RWPE1 (cell line): ENCODE data around the gene DLGAP1.
A peak's percentile ranks its signal among the peaks of the same experiment; 100 is the strongest.

Experiments used
- CTCF ChIA-PET: fragments of 350-600 bp; sonication (Branson Sonifier 250); formaldehyde crosslinking; extraction: SDS; loops from one replicate; lab custom pipeline; 2021; lab: Yijun Ruan, JAX
- POLR2A ChIA-PET: fragments of 400-600 bp; formaldehyde crosslinking; extraction: SDS; loops from one replicate; lab custom pipeline; 2020; ENCODE audit warnings: antibody characterized with exemption; ENCODE audit not compliant: low non-redundant PET; lab: Yijun Ruan, JAX
- DNase-seq: peaks from one replicate; pipeline ENCODE4 v3.0.0; 2012; ENCODE audit warnings: low spot score
- H3K27ac ChIP-seq: fragments of 450-650 bp; 2 replicates; pipeline ENCODE4 v1.5.1; 2017
- CTCF ChIP-seq: fragments of 450-650 bp; conservative IDR thresholded peaks from 2 replicates; pipeline ENCODE4 v1.5.1; 2017; ENCODE audit warnings: low read depth, mild to moderate bottlenecking

The DLGAP1 gene

GRCh38 chr18:3689091-3689490 is 766.0 kb downstream of the DLGAP1 start:
- no peak for TF ChIP-seq CTCF
- DNase-seq = no peak
- ChIA-PET POLR2A (no interaction called here), CTCF (interaction anchor here (0.6 kb wide), 1 partner anchor 154 kb away, joined by 3 read pairs; no protein-coding TSS in a partner anchor)
- no peak overlapping the region for H3K27ac ChIP-seq

- POLR2A ChIA-PET = no interaction called here
Measured at GRCh38 chr18:3688690-3689089, 766.4 kb downstream of the DLGAP1 start.

GRCh38 chr18:3683483-3683882 is 771.6 kb downstream of the DLGAP1 start:
- ChIA-PET CTCF (interaction anchor here (0.6 kb wide), 1 partner anchor 1225 kb away, joined by 3 read pairs; no protein-coding TSS in a partner anchor), POLR2A (no interaction called here)
- DNase-seq = no peak
- H3K27ac ChIP-seq = no peak overlapping the region
- TF ChIP-seq CTCF = no peak

More at GRCh38 chr18:3688690-3689089, 766.4 kb downstream of the DLGAP1 start:
- DNase-seq = peak; percentile 34
- no peak overlapping the region for H3K27ac ChIP-seq
- CTCF ChIA-PET = interaction anchor here (0.6 kb wide), 1 partner anchor 154 kb away, joined by 3 read pairs; no protein-coding TSS in a partner anchor
- no peak for TF ChIP-seq CTCF

GRCh38 chr18:3682061-3682460 is 773.0 kb downstream of the DLGAP1 start:
- H3K27ac ChIP-seq = no peak overlapping the region
- ChIA-PET POLR2A (no interaction called here), CTCF (no interaction called here)
- no peak for TF ChIP-seq CTCF
- DNase-seq = no peak

GRCh38 chr18:3679241-3679640 is 775.9 kb downstream of the DLGAP1 start:
- CTCF ChIA-PET = interaction anchor here (0.8 to 1.2 kb wide), 3 partner anchors 14 to 1537 kb away, joined by 3 to 6 read pairs (median 4); no protein-coding TSS in a partner anchor
- POLR2A ChIA-PET = no interaction called here
- TF ChIP-seq CTCF = no peak
- peak; percentile 68 for DNase-seq
- peak overlapping the region; percentile 80 for H3K27ac ChIP-seq

- no peak for TF ChIP-seq CTCF
- ChIA-PET POLR2A (no interaction called here), CTCF (interaction anchor here (0.7 to 3.0 kb wide), 2 partner anchors 10 to 1229 kb away, joined by 3 to 14 read pairs; no protein-coding TSS in a partner anchor)
- no peak overlapping the region for H3K27ac ChIP-seq
- DNase-seq = no peak
Measured at GRCh38 chr18:3675994-3676393, 779.1 kb downstream of the DLGAP1 start.
